ENCODE data around the gene NDUFAF2. TPM values are rescaled to one million over a fixed set of nuclear protein-coding genes. Genes with fewer than 3 reads are reported as not detected.

Gene NDUFAF2
- total RNA-seq, 2 donors from 2014 or later: 20.9 to 36.0 TPM

- no peak overlapping the region for H3K27ac ChIP-seq
- H3K27me3 ChIP-seq: no peaks in the 10 kb centered on the region
- no peak for DNase-seq
- no peaks in the 10 kb centered on the region for H3K9me3 ChIP-seq
- intact Hi-C loops (cut with DNase I): no loop called here
- H3K36me3 ChIP-seq: no peaks in the 10 kb centered on the region
- TF ChIP-seq CTCF (IDR thresholded peaks at IDR 0.05): no peak
- H3K9ac ChIP-seq (ENCODE audit: low read depth in 2 of 2, low read length in 2 of 2): no peak overlapping the region
- H3K4me3 ChIP-seq: no peak overlapping the region
- no peaks in the 10 kb centered on the region for H3K4me1 ChIP-seq
These were observed 255.7 kb downstream of the NDUFAF2 start for GRCh38 chr5:61200582-61201155.

- H3K4me3 ChIP-seq: no peak overlapping the region
- no peak overlapping the region for H3K27ac ChIP-seq
- H3K9me3 ChIP-seq: no peaks in the 10 kb centered on the region
- no peaks in the 10 kb centered on the region for H3K27me3 ChIP-seq
- TF ChIP-seq CTCF (IDR thresholded peaks at IDR 0.05): no peak
- no peaks in the 10 kb centered on the region for H3K36me3 ChIP-seq
- intact Hi-C loops (cut with DNase I): no loop called here
- no peak overlapping the region for H3K9ac ChIP-seq (ENCODE audit: low read depth in 2 of 2, low read length in 2 of 2)
- no peaks in the 10 kb centered on the region for H3K4me1 ChIP-seq
- DNase-seq: no peak
These were observed 257.2 kb downstream of the NDUFAF2 start for GRCh38 chr5:61202213-61202612.

Other genes with a start within 250 kb of the NDUFAF2 start
- gene DEPDC1B, start 245.0 kb upstream of the NDUFAF2 start, total RNA-seq: 10 to 100 TPM in 1 of 2 donors, 1 to 10 TPM in 1; 8.4 to 25.1 TPM
- 10 to 100 TPM; 25.4 to 31.5 TPM for gene ELOVL7, start 100.9 kb upstream of the NDUFAF2 start, total RNA-seq
- 1 to 10 TPM; 9.0 to 9.8 TPM for gene ERCC8, start 135 bp upstream of the NDUFAF2 start, total RNA-seq
- gene SMIM15, start 217.3 kb downstream of the NDUFAF2 start, total RNA-seq: 100 to 1,000 TPM in 1 of 2 donors, 10 to 100 TPM in 1; 99.6 to 123 TPM

Data from colonic mucosa (tissue), 4 donors.